T-cell (primary cell): ENCODE measurements around the gene LINGO1. TPM values are rescaled to one million over a fixed set of nuclear protein-coding genes. Genes with fewer than 3 reads are reported as not detected.
A peak's percentile ranks its signal among the peaks of the same experiment; 100 is the strongest.

Experiments
- ATAC-seq, 4 experiments: fragments of 200-7000 bp in 3 of 4; fragments of 150-1000 bp in 1 of 4; cut with Tn5 transposase; replicated peaks in 1 of 4; 1 replicate in 3 of 4; 2 replicates in 1 of 4; pipeline ENCODE4 v1.10.0; 2021; ENCODE audit warnings: moderate library complexity in 3 of 4, mild to moderate bottlenecking in 2 of 4, moderate number of reproducible peaks in 1 of 4
- CTCF ChIA-PET, 2 donors: fragments of 300-600 bp; sonication (Branson Sonifier 250); formaldehyde crosslinking; loops; one replicate each; lab custom pipeline; 2022; ENCODE audit warnings: antibody characterized with exemption in 2 of 2; lab: Charles Lee
- POLR2A ChIA-PET, 2 donors: fragments of 300-600 bp; sonication (Branson Sonifier 250); formaldehyde crosslinking; loops; one replicate each; lab custom pipeline; 2022; ENCODE audit warnings: antibody characterized with exemption in 2 of 2; lab: Charles Lee
- DNase-seq, 35 experiments: peaks; one replicate each; pipeline versions ENCODE4 v3.0.0 to v3.0.0-alpha.2; 2013 to 2023
- H3K27ac ChIP-seq: one replicate; pipeline ENCODE4 v1.5.1; 2013; ENCODE audit warnings: low read length
- H3K27me3 ChIP-seq, 2 experiments: replicated peaks in 1 of 2; 1 replicate in 1 of 2; 2 replicates in 1 of 2; pipeline versions ENCODE4 v1.6.1 to v1.7.0; 2013; ENCODE audit warnings: low read length in 1 of 2, mixed read lengths in 1 of 2; ENCODE audit not compliant: control insufficient read depth in 2 of 2, insufficient read depth in 2 of 2; ENCODE audit errors: extremely low read depth in 1 of 2
- H3K36me3 ChIP-seq, 2 donors: 1 replicate in 1 of 2; 2 replicates in 1 of 2; pipeline versions ENCODE4 v1.6.1 to v1.7.0; 2013; ENCODE audit warnings: low read length in 1 of 2; ENCODE audit not compliant: control insufficient read depth in 2 of 2, insufficient read depth in 1 of 2; ENCODE audit errors: extremely low read depth in 1 of 2
- H3K4me1 ChIP-seq, 2 experiments: 1 replicate in 1 of 2; 2 replicates in 1 of 2; pipeline versions ENCODE4 v1.6.1 to v1.7.0; 2013; ENCODE audit warnings: low read length in 2 of 2, mixed read lengths in 1 of 2; ENCODE audit not compliant: insufficient read depth in 2 of 2, control insufficient read depth in 1 of 2; ENCODE audit errors: extremely low read depth in 1 of 2
- H3K4me3 ChIP-seq, 2 donors: 1 replicate in 1 of 2; 2 replicates in 1 of 2; pipeline versions ENCODE4 v1.5.1 to v1.7.0; 2013; ENCODE audit warnings: mild to moderate bottlenecking in 2 of 2, low read length in 1 of 2, moderate library complexity in 1 of 2; ENCODE audit not compliant: control insufficient read depth in 1 of 2; ENCODE audit errors: extremely low read depth in 1 of 2
- H3K9me3 ChIP-seq: 2 replicates; pipeline ENCODE4 v1.7.0; 2013
- H3K27ac Mint-ChIP-seq, 2 donors: one replicate each; pipeline ENCODE4 v1.8.0; 2020 to 2021; ENCODE audit warnings: mild to moderate bottlenecking in 2 of 2, mixed read lengths in 2 of 2
- H3K27me3 Mint-ChIP-seq, 2 donors: one replicate each; pipeline ENCODE4 v1.8.0; 2021 to 2022; ENCODE audit warnings: mixed read lengths in 2 of 2
- H3K36me3 Mint-ChIP-seq: one replicate; pipeline ENCODE4 v1.8.0; 2021; ENCODE audit warnings: mixed read lengths
- H3K4me1 Mint-ChIP-seq, 3 donors: one replicate each; pipeline ENCODE4 v1.8.0; 2020 to 2022; ENCODE audit warnings: mixed read lengths in 3 of 3, mild to moderate bottlenecking in 1 of 3
- H3K4me3 Mint-ChIP-seq, 3 donors: one replicate each; pipeline ENCODE4 v1.8.0; 2020 to 2022; ENCODE audit warnings: mild to moderate bottlenecking in 3 of 3, mixed read lengths in 3 of 3, moderate library complexity in 3 of 3
- H3K9me3 Mint-ChIP-seq, 3 donors: one replicate each; pipeline ENCODE4 v1.8.0; 2020 to 2022; ENCODE audit warnings: mixed read lengths in 3 of 3
- WGBS: methylation state at CpG from one replicate; pipeline ENCODE4 v1.1.5; 2013; ENCODE audit warnings: missing lambda C conversion rate; ENCODE audit not compliant: insufficient coverage; 5-methylcytosine and 5-hydroxymethylcytosine counted together
- total RNA-seq, 35 experiments: library from RNA in 6 of 35; stranded (reverse) in 6 of 35; fragments of 120-200 nt in 1 of 35; gene quantifications; one replicate each; pipeline versions ENCODE4 v1.2.1 to v1.2.4 and lab custom pipeline; 2013 to 2026

The LINGO1 gene
- total RNA-seq, 5 donors from 2014 or later (not counting 1 experiment from before 2014, with no cell fraction given): 0.09 to 0.19 TPM; not detected in 3

GRCh38 chr15:77608774-77609173 lies 23.9 kb downstream of the LINGO1 start:
- H3K9me3 ChIP-seq: no peaks in the 10 kb centered on the region
- WGBS: 57% methylated on average over 6 of the region's 6 CpGs
- no peak overlapping the region for H3K27ac ChIP-seq
- H3K27me3 Mint-ChIP-seq: peaks cover 5 to 17% of the 10 kb centered on the region in 2 donors
- DNase-seq (no peak), ATAC-seq (no peak)
- ChIA-PET POLR2A (no interaction called here), CTCF (no interaction called here)
- no peaks in the 10 kb centered on the region for H3K36me3 ChIP-seq
- H3K27me3 ChIP-seq: peaks cover 0 to 31% of the 10 kb centered on the region in 2 experiments
- peaks cover 5 to 14% (median 6%) of the 10 kb centered on the region in 3 donors for H3K4me1 Mint-ChIP-seq
- H3K27ac Mint-ChIP-seq: no peak overlapping the region
- H3K4me1 ChIP-seq: no peaks in the 10 kb centered on the region
- no peak overlapping the region for H3K4me3 Mint-ChIP-seq
- H3K9me3 Mint-ChIP-seq: no peaks in the 10 kb centered on the region
- no peaks in the 10 kb centered on the region for H3K36me3 Mint-ChIP-seq
- no peak overlapping the region for H3K4me3 ChIP-seq

GRCh38 chr15:77607894-77608261 lies 24.8 kb downstream of the LINGO1 start:
- H3K27me3 Mint-ChIP-seq: peaks cover 5 to 18% of the 10 kb centered on the region in 2 donors
- no CpG with 5 or more reads among the region's 5 CpGs for WGBS
- peaks cover 5 to 16% (median 6%) of the 10 kb centered on the region in 3 donors for H3K4me1 Mint-ChIP-seq
- ChIA-PET POLR2A (no interaction called here), CTCF (no interaction called here)
- Histone ChIP-seq H3K27me3 (peaks cover 0 to 31% of the 10 kb centered on the region in 2 experiments), H3K36me3 (no peaks in the 10 kb centered on the region), H3K4me3 (no peak overlapping the region), H3K9me3 (no peaks in the 10 kb centered on the region), H3K27ac (no peak overlapping the region), H3K4me1 (no peaks in the 10 kb centered on the region)
- no peaks in the 10 kb centered on the region for H3K36me3 Mint-ChIP-seq
- no peak for ATAC-seq
- H3K4me3 Mint-ChIP-seq: no peak overlapping the region
- no peak for DNase-seq
- no peaks in the 10 kb centered on the region for H3K9me3 Mint-ChIP-seq
- H3K27ac Mint-ChIP-seq: no peak overlapping the region

- no peak overlapping the region for H3K27ac ChIP-seq
- H3K9me3 ChIP-seq: no peaks in the 10 kb centered on the region
- WGBS: 80% methylated on average over 9 of the region's 17 CpGs
- Mint-ChIP-seq H3K4me3 (no peak overlapping the region), H3K27ac (no peak overlapping the region), H3K9me3 (no peaks in the 10 kb centered on the region), H3K36me3 (no peaks in the 10 kb centered on the region), H3K4me1 (peaks cover 5 to 16% (median 6%) of the 10 kb centered on the region in 3 donors), H3K27me3 (peaks cover 5 to 18% of the 10 kb centered on the region in 2 donors)
- H3K4me3 ChIP-seq: no peak overlapping the region
- DNase-seq (no peak), ATAC-seq (no peak)
- peaks cover 0 to 30% of the 10 kb centered on the region in 2 experiments for H3K27me3 ChIP-seq
- H3K36me3 ChIP-seq: no peaks in the 10 kb centered on the region
- no peaks in the 10 kb centered on the region for H3K4me1 ChIP-seq
- ChIA-PET POLR2A (no interaction called here), CTCF (no interaction called here)
These were observed 25.4 kb downstream of the LINGO1 start for GRCh38 chr15:77607111-77607893.

DNA sequence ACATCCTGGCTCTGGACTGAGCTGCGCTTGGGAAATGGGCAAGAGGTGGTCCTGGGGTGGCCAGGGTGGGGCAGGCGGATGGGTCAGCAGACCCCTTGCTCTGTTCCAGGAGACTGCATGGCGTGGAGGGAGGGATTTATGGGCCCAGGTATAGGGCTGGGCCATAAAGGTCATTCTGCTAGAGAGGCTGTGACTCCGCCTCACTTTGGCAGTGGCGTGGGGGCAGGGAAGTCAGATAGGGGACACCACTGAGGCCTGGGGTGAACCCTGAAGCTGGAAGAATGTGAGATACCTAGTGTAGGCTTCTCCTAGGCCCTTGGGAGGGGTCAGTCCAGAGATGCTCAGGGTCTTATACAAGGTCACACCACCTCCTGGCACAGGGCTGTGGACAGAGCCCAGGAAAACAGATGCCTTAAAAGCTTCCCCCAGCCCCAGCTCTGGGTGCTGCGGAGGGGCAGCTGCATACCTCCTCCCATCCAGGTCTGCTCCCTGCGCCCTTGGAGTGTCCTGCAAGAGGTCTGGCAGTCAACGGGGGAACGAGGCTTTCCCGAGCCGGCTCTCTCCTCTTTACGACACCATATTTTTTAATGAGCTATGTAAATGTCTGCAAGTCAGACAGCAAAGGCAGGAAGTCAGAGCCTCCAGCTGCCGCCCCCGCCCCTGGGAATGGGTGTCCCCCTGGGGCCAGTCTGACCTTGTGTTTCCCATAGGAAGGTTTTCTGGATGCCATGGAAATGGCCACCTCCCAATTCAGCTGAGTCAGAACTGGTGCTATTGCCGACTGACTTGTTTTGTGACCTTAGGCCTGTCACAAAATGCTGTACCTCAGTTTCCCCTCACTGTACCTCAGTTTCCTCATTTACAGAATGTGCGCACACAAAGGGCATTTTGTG lies 26.3 kb downstream of the LINGO1 start:
- DNase-seq: no peak
- WGBS: 77% methylated on average over 15 of the region's 16 CpGs
- peaks cover 5 to 18% of the 10 kb centered on the region in 2 donors for H3K27me3 Mint-ChIP-seq
- ChIA-PET POLR2A (no interaction called here), CTCF (no interaction called here)
- no peaks in the 10 kb centered on the region for H3K9me3 Mint-ChIP-seq
- no peak overlapping the region for H3K27ac Mint-ChIP-seq
- H3K4me3 Mint-ChIP-seq: no peak overlapping the region
- Histone ChIP-seq H3K27me3 (peaks cover 0 to 27% of the 10 kb centered on the region in 2 experiments), H3K36me3 (no peaks in the 10 kb centered on the region), H3K4me3 (no peak overlapping the region), H3K27ac (no peak overlapping the region), H3K9me3 (no peaks in the 10 kb centered on the region), H3K4me1 (no peaks in the 10 kb centered on the region)
- no peak for ATAC-seq
- no peaks in the 10 kb centered on the region for H3K36me3 Mint-ChIP-seq
- peaks cover 5 to 16% (median 6%) of the 10 kb centered on the region in 3 donors for H3K4me1 Mint-ChIP-seq

- Histone ChIP-seq H3K9me3 (no peaks in the 10 kb centered on the region), H3K4me3 (no peak overlapping the region), H3K36me3 (no peaks in the 10 kb centered on the region), H3K27me3 (peaks cover 0 to 27% of the 10 kb centered on the region in 2 experiments), H3K27ac (no peak overlapping the region), H3K4me1 (no peaks in the 10 kb centered on the region)
- no peak overlapping the region for H3K27ac Mint-ChIP-seq
- peaks cover 5 to 18% of the 10 kb centered on the region in 2 donors for H3K27me3 Mint-ChIP-seq
- DNase-seq: no peak
- peaks cover 5 to 16% (median 6%) of the 10 kb centered on the region in 3 donors for H3K4me1 Mint-ChIP-seq
- no peak overlapping the region for H3K4me3 Mint-ChIP-seq
- no peak for ATAC-seq
- H3K9me3 Mint-ChIP-seq: no peaks in the 10 kb centered on the region
- 79% methylated on average over 6 of the region's 6 CpGs for WGBS
- H3K36me3 Mint-ChIP-seq: no peaks in the 10 kb centered on the region
- ChIA-PET POLR2A (no interaction called here), CTCF (no interaction called here)
These were observed 27.2 kb downstream of the LINGO1 start for GRCh38 chr15:77605547-77605946.

DNA sequence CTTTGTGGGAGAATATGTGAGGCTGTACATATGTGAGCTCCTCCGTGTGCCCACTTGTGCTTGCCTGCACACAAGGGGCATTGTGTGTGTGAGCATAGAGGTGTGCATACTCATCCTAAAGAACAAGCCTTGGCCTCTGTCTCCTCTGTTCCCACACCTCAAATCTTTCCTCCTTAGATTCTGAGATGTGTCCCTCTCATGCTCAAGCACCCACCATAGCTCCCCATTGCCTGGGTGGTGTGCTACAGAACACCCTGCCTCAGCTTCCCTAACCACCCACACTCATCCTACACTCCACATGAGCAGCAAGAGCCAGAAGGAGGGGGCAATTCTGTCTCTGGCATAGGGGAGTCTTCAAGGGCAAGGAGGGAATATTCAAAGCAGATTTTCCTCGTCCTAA lies 27.7 kb downstream of the LINGO1 start:
- H3K4me3 Mint-ChIP-seq: peak overlapping the region in 1 of 3 donors; percentile 63
- CTCF ChIA-PET: no interaction called here
- no peak overlapping the region for H3K27ac Mint-ChIP-seq

More for the DNA sequence above, 27.7 kb downstream of the LINGO1 start:
- H3K4me1 ChIP-seq: no peaks in the 10 kb centered on the region
- no peak for DNase-seq
- H3K27ac ChIP-seq: no peak overlapping the region
- H3K9me3 ChIP-seq: no peaks in the 10 kb centered on the region
- POLR2A ChIA-PET: no interaction called here
- Mint-ChIP-seq H3K36me3 (no peaks in the 10 kb centered on the region), H3K27me3 (peaks cover 5 to 18% of the 10 kb centered on the region in 2 donors), H3K9me3 (no peaks in the 10 kb centered on the region), H3K4me1 (peaks cover 5 to 16% (median 6%) of the 10 kb centered on the region in 3 donors)
- WGBS: no CpG with 5 or more reads among the region's 2 CpGs
- no peaks in the 10 kb centered on the region for H3K36me3 ChIP-seq
- ATAC-seq: no peak
- H3K27me3 ChIP-seq: peaks cover 0 to 27% of the 10 kb centered on the region in 2 experiments
- no peak overlapping the region for H3K4me3 ChIP-seq
